ENCODE measurements around the gene APBA1. TPM values are rescaled to one million over a fixed set of nuclear protein-coding genes. Genes with fewer than 3 reads are reported as not detected.

APBA1 gene
- total RNA-seq, 2 donors from 2014 or later, result 6.3 to 7.5 TPM

- H3K9me3 ChIP-seq, result no peaks in the 10 kb centered on the region
- intact Hi-C loops (cut with DNase I), result no loop called here
- H3K4me1 ChIP-seq, result no peaks in the 10 kb centered on the region
- H3K27me3 ChIP-seq, result no peaks in the 10 kb centered on the region
- no peaks in the 10 kb centered on the region for H3K36me3 ChIP-seq
- DNase-seq, result no peak
- no peak overlapping the region for H3K27ac ChIP-seq
- no peak overlapping the region for H3K4me3 ChIP-seq
- H3K9ac ChIP-seq (ENCODE audit: low read depth in 2 of 2, low read length in 2 of 2), result no peak overlapping the region
- TF ChIP-seq CTCF (IDR thresholded peaks at IDR 0.05), result no peak
Observed at GRCh38 chr9:69589156-69589555, 83.0 kb downstream of the APBA1 start.

DNA sequence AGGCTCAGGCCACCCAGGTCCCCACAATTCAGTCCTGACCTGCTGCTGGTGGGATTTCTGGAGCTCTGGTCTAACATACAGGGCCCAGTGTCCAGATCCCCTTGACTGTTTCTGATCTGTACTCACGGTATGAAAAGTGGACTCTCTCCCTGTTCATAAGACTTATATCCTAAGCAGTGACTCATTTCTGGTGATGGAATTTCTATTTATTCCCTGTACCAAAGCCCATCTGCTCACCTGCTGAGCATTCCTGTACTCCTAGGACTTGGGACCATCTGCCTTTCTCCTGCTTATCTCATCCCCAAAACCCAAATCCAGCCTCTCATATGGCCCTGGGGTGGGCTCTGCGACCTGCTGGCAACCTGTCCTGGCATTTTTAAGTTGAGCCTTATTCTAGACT is 86.6 kb downstream of the APBA1 start:
- Histone ChIP-seq H3K9ac (ENCODE audit: low read depth in 2 of 2, low read length in 2 of 2) (no peak overlapping the region), H3K27ac (no peak overlapping the region), H3K4me1 (no peaks in the 10 kb centered on the region), H3K27me3 (no peaks in the 10 kb centered on the region), H3K36me3 (no peaks in the 10 kb centered on the region), H3K9me3 (no peaks in the 10 kb centered on the region), H3K4me3 (no peak overlapping the region)
- TF ChIP-seq CTCF (IDR thresholded peaks at IDR 0.05), result no peak
- DNase-seq, result no peak
- intact Hi-C loops (cut with DNase I), result no loop called here

- no peaks in the 10 kb centered on the region for H3K4me1 ChIP-seq
- no peak overlapping the region for H3K4me3 ChIP-seq
- intact Hi-C loops (cut with DNase I), result no loop called here
- H3K36me3 ChIP-seq, result no peaks in the 10 kb centered on the region
- DNase-seq, result no peak
- no peak overlapping the region for H3K27ac ChIP-seq
- H3K27me3 ChIP-seq, result no peaks in the 10 kb centered on the region
- H3K9me3 ChIP-seq, result no peaks in the 10 kb centered on the region
- no peak overlapping the region for H3K9ac ChIP-seq (ENCODE audit: low read depth in 2 of 2, low read length in 2 of 2)
- TF ChIP-seq CTCF (IDR thresholded peaks at IDR 0.05), result no peak
Observed at GRCh38 chr9:69584759-69585158, 87.4 kb downstream of the APBA1 start.

DNA sequence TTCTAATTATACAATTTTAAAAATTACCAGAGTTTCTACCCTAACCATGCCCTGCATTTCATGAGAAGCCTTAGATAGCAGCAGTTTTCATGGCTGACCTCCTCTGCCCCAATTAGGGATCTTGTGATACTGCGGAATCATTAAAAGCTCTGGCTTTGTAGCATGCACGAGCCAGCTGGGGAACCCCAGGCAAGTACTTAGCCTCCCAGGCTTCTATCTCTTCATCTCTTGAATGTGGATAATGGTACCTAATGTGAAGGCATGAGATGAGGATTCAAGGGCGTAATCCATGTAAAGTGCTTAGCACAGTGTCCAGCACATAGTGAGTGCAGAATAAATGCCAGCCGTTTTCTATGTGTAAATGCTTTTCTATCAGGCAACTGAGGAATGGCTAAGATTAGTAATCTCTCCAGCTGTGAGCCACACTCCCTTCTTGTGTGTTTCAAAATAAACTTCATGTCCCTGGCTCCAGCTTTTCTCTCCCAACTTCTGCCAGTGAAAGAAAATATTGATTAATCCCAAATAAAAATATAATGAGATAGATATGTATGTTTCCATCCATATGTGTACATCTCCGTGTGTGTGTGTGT is 88.4 kb downstream of the APBA1 start:
- Histone ChIP-seq H3K27ac (no peak overlapping the region), H3K9ac (ENCODE audit: low read depth in 2 of 2, low read length in 2 of 2) (no peak overlapping the region), H3K4me1 (no peaks in the 10 kb centered on the region), H3K4me3 (no peak overlapping the region), H3K27me3 (no peaks in the 10 kb centered on the region), H3K9me3 (no peaks in the 10 kb centered on the region), H3K36me3 (no peaks in the 10 kb centered on the region)
- intact Hi-C loops (cut with DNase I), result no loop called here
- no peak for TF ChIP-seq CTCF (IDR thresholded peaks at IDR 0.05)
- no peak for DNase-seq

DNA sequence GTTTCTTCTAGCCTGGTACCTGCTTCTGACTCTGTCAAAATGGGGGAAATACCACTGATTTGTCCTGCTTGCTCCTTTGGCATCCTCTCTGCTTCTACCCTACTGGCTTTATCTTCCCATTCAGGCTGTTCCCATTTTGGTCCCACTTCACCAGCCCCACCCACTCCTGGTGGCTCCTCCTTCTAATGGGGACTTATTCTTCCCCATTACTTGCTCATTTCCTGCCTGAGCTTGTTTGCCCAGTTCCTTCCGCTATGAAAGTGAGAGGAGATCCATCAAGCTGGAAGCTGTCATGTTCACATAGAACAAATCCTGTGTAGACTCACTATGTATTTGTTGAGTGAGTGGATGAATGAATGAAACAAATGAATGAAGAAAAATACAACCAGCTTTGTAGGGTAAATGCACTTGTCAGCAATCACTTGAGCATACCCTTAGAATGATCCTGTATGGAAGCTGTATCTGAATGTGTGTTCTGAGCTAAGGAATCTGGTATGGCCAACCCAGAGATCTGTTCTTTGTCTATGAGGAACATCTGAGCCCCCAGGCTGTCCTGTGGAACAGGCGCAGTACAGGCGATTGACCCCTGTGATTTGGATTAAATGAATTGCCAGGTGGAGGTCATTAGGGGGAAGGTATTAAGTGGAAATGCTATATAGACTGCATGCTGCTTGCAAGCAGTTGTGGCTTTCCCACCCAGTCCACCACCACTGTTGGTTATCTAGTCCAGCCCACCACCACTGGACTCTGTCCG is 89.5 kb downstream of the APBA1 start:
- no peak overlapping the region for H3K27ac ChIP-seq
- H3K27me3 ChIP-seq, result no peaks in the 10 kb centered on the region
- H3K4me1 ChIP-seq, result no peaks in the 10 kb centered on the region
- no peak overlapping the region for H3K9ac ChIP-seq (ENCODE audit: low read depth in 2 of 2, low read length in 2 of 2)
- no peak overlapping the region for H3K4me3 ChIP-seq
- intact Hi-C loops (cut with DNase I), result no loop called here
- no peaks in the 10 kb centered on the region for H3K36me3 ChIP-seq
- no peak for DNase-seq
- no peaks in the 10 kb centered on the region for H3K9me3 ChIP-seq
- no peak for TF ChIP-seq CTCF (IDR thresholded peaks at IDR 0.05)

Measured in colonic mucosa (tissue), 4 donors.